Uterus (tissue), 4 donors: Measurements from ENCODE around the gene ARHGEF2. TPM values are rescaled to one million over a fixed set of nuclear protein-coding genes. Genes with fewer than 3 reads are reported as not detected.

Source experiments
- DNase-seq, 2 donors: peaks; one replicate each; pipeline ENCODE4 v3.0.0-alpha.2; 2019 to 2020
- H3K27ac ChIP-seq, 2 donors: fragments of 200-600 bp; sonication (generic); 1 replicate in 1 of 2; 2 replicates in 1 of 2; pipeline ENCODE4 v1.5.1; 2016 to 2018
- H3K27me3 ChIP-seq, 2 donors: fragments of 200-600 bp; sonication (generic); one replicate each; pipeline ENCODE4 v1.5.1; 2018 to 2019; ENCODE audit warnings: control low read depth in 1 of 2
- H3K36me3 ChIP-seq, 2 donors: fragments of 200-600 bp; sonication (generic); one replicate each; pipeline ENCODE4 v1.5.1; 2019; ENCODE audit warnings: control low read depth in 1 of 2
- H3K4me1 ChIP-seq, 2 donors: fragments of 200-600 bp; sonication (generic); one replicate each; pipeline ENCODE4 v1.5.1; 2018 to 2019; ENCODE audit warnings: control low read depth in 1 of 2
- H3K4me3 ChIP-seq, 2 donors: fragments of 200-600 bp; sonication (generic); 1 replicate in 1 of 2; 2 replicates in 1 of 2; pipeline ENCODE4 v1.5.1; 2018 to 2019; ENCODE audit warnings: mild to moderate bottlenecking in 1 of 2
- H3K9me3 ChIP-seq, 2 donors: fragments of 200-600 bp; sonication (generic); one replicate each; pipeline ENCODE4 v1.5.1; 2019; ENCODE audit warnings: control low read depth in 1 of 2
- CTCF ChIP-seq, 4 experiments: fragments of 200-600 bp in 2 of 4; fragments of 450-650 bp in 2 of 4; sonication (generic) in 2 of 4; IDR thresholded peaks; one replicate each; pipeline ENCODE4 v1.5.1; 2016 to 2019; ENCODE audit warnings: antibody characterized with exemption in 4 of 4, mild to moderate bottlenecking in 2 of 4, moderate library complexity in 1 of 4
- POLR2A ChIP-seq, 2 donors: fragments of 450-650 bp; IDR thresholded peaks; one replicate each; pipeline ENCODE4 v1.6.1; 2016; ENCODE audit warnings: antibody characterized with exemption in 2 of 2, mild to moderate bottlenecking in 1 of 2, moderate library complexity in 1 of 2
- intact Hi-C: fragments of 100-400 bp; cut with DNase I; formaldehyde crosslinking; loops from one replicate; pipeline ENCODE4 v1.15.1; 2023; ENCODE audit warnings: low total_unique reads
- total RNA-seq, 4 donors: library from RNA; depleted of rRNA in 3 of 4; stranded (reverse); fragments of >200 nt in 3 of 4; gene quantifications; one replicate each; pipeline versions ENCODE4 v1.1.0 to v1.2.4, GENCODE V29; 2014 to 2023
- donor health status: DM: yes; HTN: yes; CAD: no.

Gene ARHGEF2
- 100 to 1,000 TPM in 1 of 4 donors, 10 to 100 TPM in 3; 59.4 to 178 (median 72.8) TPM for total RNA-seq

- Histone ChIP-seq H3K4me1 (peaks cover 5 to 38% of the 10 kb centered on the region in 2 donors), H3K9me3 (no peaks in the 10 kb centered on the region), H3K4me3 (peak within 1 kb of the TSS; percentile 70 to 91), H3K27me3 (no peaks in the 10 kb centered on the region), H3K36me3 (no peaks in the 10 kb centered on the region), H3K27ac (peak within 1 kb of the TSS; percentile 95 to 99)
- DNase-seq: peak; percentile 84
- TF ChIP-seq CTCF (IDR thresholded peaks at IDR 0.05) (peak in 3 of 4 experiments; percentile 19 to 20 (median 20)), POLR2A (IDR thresholded peaks at IDR 0.05) (peak; percentile 48 to 72)
- intact Hi-C loops: no loop called here
These were observed at the start of gene ARHGEF2 for GRCh38 chr1:155978325-155978972. Gene ARHGEF2 (minus strand): TSS chr1:155978547. CDS start chr1:155978427, 120 bp downstream.

GRCh38 chr1:156026588-156026987 is 48.2 kb upstream of the ARHGEF2 start:
- Histone ChIP-seq H3K4me1 (no peaks in the 10 kb centered on the region), H3K4me3 (no peak overlapping the region), H3K27ac (no peak overlapping the region), H3K36me3 (no peaks in the 10 kb centered on the region), H3K9me3 (no peaks in the 10 kb centered on the region), H3K27me3 (no peaks in the 10 kb centered on the region)
- TF ChIP-seq CTCF (IDR thresholded peaks at IDR 0.05) (no peak), POLR2A (IDR thresholded peaks at IDR 0.05) (no peak)
- DNase-seq: no peak
- intact Hi-C loops: no loop called here

GRCh38 chr1:156025876-156026275 is 47.5 kb upstream of the ARHGEF2 start:
- Histone ChIP-seq H3K27me3 (no peaks in the 10 kb centered on the region), H3K36me3 (no peaks in the 10 kb centered on the region), H3K9me3 (no peaks in the 10 kb centered on the region), H3K27ac (no peak overlapping the region), H3K4me3 (no peak overlapping the region), H3K4me1 (no peaks in the 10 kb centered on the region)
- intact Hi-C loops: no loop called here
- TF ChIP-seq POLR2A (IDR thresholded peaks at IDR 0.05) (no peak), CTCF (IDR thresholded peaks at IDR 0.05) (peak in 1 of 4 experiments; percentile 11)
- DNase-seq: no peak

- no peak for DNase-seq
- H3K4me1 ChIP-seq: no peaks in the 10 kb centered on the region
- no peaks in the 10 kb centered on the region for H3K27me3 ChIP-seq
- intact Hi-C loops: no loop called here
- no peak overlapping the region for H3K27ac ChIP-seq
- no peaks in the 10 kb centered on the region for H3K36me3 ChIP-seq
- no peak overlapping the region for H3K4me3 ChIP-seq
- no peaks in the 10 kb centered on the region for H3K9me3 ChIP-seq
- TF ChIP-seq CTCF (IDR thresholded peaks at IDR 0.05) (no peak), POLR2A (IDR thresholded peaks at IDR 0.05) (no peak)
These were observed 46.5 kb upstream of the ARHGEF2 start for GRCh38 chr1:156024801-156025200.

- H3K27me3 ChIP-seq: no peaks in the 10 kb centered on the region
- H3K27ac ChIP-seq: no peak overlapping the region
- intact Hi-C loops: no loop called here
- H3K36me3 ChIP-seq: no peaks in the 10 kb centered on the region
- H3K4me3 ChIP-seq: no peak overlapping the region
- H3K4me1 ChIP-seq: no peaks in the 10 kb centered on the region
- TF ChIP-seq CTCF (IDR thresholded peaks at IDR 0.05): no peak
- TF ChIP-seq POLR2A (IDR thresholded peaks at IDR 0.05): no peak
- no peaks in the 10 kb centered on the region for H3K9me3 ChIP-seq
- no peak for DNase-seq
These were observed 43.6 kb upstream of the ARHGEF2 start for GRCh38 chr1:156021954-156022353.
